D721Med (cell line): ENCODE results near the gene ATF7.
"Not testable (repeated sequence)": the region's sequence is repeated elsewhere in the genome, so short reads cannot be mapped to it uniquely, and the experiment has no call there.

Source experiments
- DNase-seq: peaks from one replicate; pipeline ENCODE4 v3.0.0; 2011; ENCODE audit warnings: low spot score; ENCODE audit not compliant: insufficient read length
- FAIRE-seq: peaks from 2 replicates; lab custom pipeline; 2011; peaks lifted over from hg19 to GRCh38; lab: Jason Lieb, UNC
- CTCF ChIP-seq: IDR thresholded peaks from 2 replicates; pipeline ENCODE4 v1.5.1; 2012; ENCODE audit warnings: mild to moderate bottlenecking, control low read depth; ENCODE audit not compliant: insufficient read depth; ENCODE audit errors: missing control alignments

Gene ATF7

GRCh38 chr12:53660041-53660440, 33.9 kb upstream of the ATF7 start:
- DNase-seq (no peak), FAIRE-seq (no peak)
- TF ChIP-seq CTCF: no peak

GRCh38 chr12:53659571-53659981, 33.4 kb upstream of the ATF7 start:
- TF ChIP-seq CTCF: no peak
- FAIRE-seq (no peak), DNase-seq (no peak)

- no peak for DNase-seq
- TF ChIP-seq CTCF: no peak
- no peak for FAIRE-seq
Measured at GRCh38 chr12:53659011-53659551, 32.9 kb upstream of the ATF7 start.

GRCh38 chr12:53657041-53657440, 30.9 kb upstream of the ATF7 start:
- DNase-seq (no peak), FAIRE-seq (no peak)
- no peak for TF ChIP-seq CTCF

- FAIRE-seq (no peak), DNase-seq (no peak)
- TF ChIP-seq CTCF: no peak
Measured at GRCh38 chr12:53653595-53653994, 27.4 kb upstream of the ATF7 start.

- no peak for FAIRE-seq
- TF ChIP-seq CTCF: no peak
- no peak for DNase-seq
Measured at GRCh38 chr12:53652366-53652765, 26.2 kb upstream of the ATF7 start.

- TF ChIP-seq CTCF: no peak
Measured at GRCh38 chr12:53651737-53652136, 25.6 kb upstream of the ATF7 start.

GRCh38 chr12:53646300-53646699, 20.1 kb upstream of the ATF7 start:
- DNase-seq, FAIRE-seq: not testable (repeated sequence)

More at GRCh38 chr12:53651737-53652136, 25.6 kb upstream of the ATF7 start:
- no peak for DNase-seq
- FAIRE-seq: no peak
